CD4-positive, alpha-beta T cell treated with Interleukin-17A for 4 hours (primary cell): ENCODE measurements around the gene OR2D2.
"Not testable (repeated sequence)": the region's sequence is repeated elsewhere in the genome, so short reads cannot be mapped to it uniquely, and the experiment has no call there.

Experiments
- DNase-seq: peaks from one replicate; pipeline ENCODE4 v3.0.0-alpha.2; 2020; ENCODE audit warnings: mixed read lengths

The OR2D2 gene

GRCh38 chr11:6892400-6892799 is at the start of gene OR2D2:
Gene OR2D2, minus strand, starts transcription at chr11:6892500. Its CDS starts 0 bp downstream, at chr11:6892500.
- DNase-seq, result no peak

GRCh38 chr11:6941970-6942369 is 49.7 kb upstream of the OR2D2 start:
- DNase-seq, result no peak

GRCh38 chr11:6932145-6932544 is 39.8 kb upstream of the OR2D2 start:
- peak; percentile 16 for DNase-seq

GRCh38 chr11:6931146-6931713 is 38.9 kb upstream of the OR2D2 start:
- DNase-seq, result no peak

- DNase-seq, result no peak
Observed at GRCh38 chr11:6928916-6929315, 36.6 kb upstream of the OR2D2 start.

- no peak for DNase-seq
Observed at GRCh38 chr11:6927030-6927617, 34.8 kb upstream of the OR2D2 start.

- peak; percentile 56 for DNase-seq
Observed at GRCh38 chr11:6926208-6927029, 34.1 kb upstream of the OR2D2 start, which contains the start of gene ZNF215. Gene ZNF215, plus strand, starts transcription at chr11:6926426. Its CDS starts 5,847 bp downstream, at chr11:6932273.

- DNase-seq, result no peak
Observed at GRCh38 chr11:6925636-6926207, 33.4 kb upstream of the OR2D2 start.

- DNase-seq, result no peak
Observed at GRCh38 chr11:6925007-6925577, 32.8 kb upstream of the OR2D2 start.

GRCh38 chr11:6920702-6921101 is 28.4 kb upstream of the OR2D2 start, which contains the start of gene OR2D3:
Gene OR2D3, plus strand, starts transcription at chr11:6921002. Its CDS starts 0 bp downstream, at chr11:6921002.
- DNase-seq, result no peak

- no peak for DNase-seq
Observed at GRCh38 chr11:6919698-6920097, 27.4 kb upstream of the OR2D2 start.

GRCh38 chr11:6911948-6912347 is 19.6 kb upstream of the OR2D2 start:
- DNase-seq, result no peak

GRCh38 chr11:6911378-6911777 is 19.1 kb upstream of the OR2D2 start:
- DNase-seq, result no peak

- not testable (repeated sequence) for DNase-seq
Observed at GRCh38 chr11:6904804-6905203, 12.5 kb upstream of the OR2D2 start.

GRCh38 chr11:6900327-6900999 is 8.2 kb upstream of the OR2D2 start:
- no peak for DNase-seq

GRCh38 chr11:6898911-6899310 is 6.6 kb upstream of the OR2D2 start:
- DNase-seq, result no peak

GRCh38 chr11:6895010-6895409 is 2.7 kb upstream of the OR2D2 start:
- DNase-seq, result no peak

GRCh38 chr11:6894097-6894496 is 1.8 kb upstream of the OR2D2 start:
- DNase-seq, result no peak

GRCh38 chr11:6889835-6890234 is 2.5 kb downstream of the OR2D2 start:
- no peak for DNase-seq

- no peak for DNase-seq
Observed at GRCh38 chr11:6888830-6889229, 3.5 kb downstream of the OR2D2 start.

- DNase-seq, result not testable (repeated sequence)
Observed at GRCh38 chr11:6887711-6888110, 4.6 kb downstream of the OR2D2 start.

GRCh38 chr11:6882751-6883150 is 9.5 kb downstream of the OR2D2 start:
- no peak for DNase-seq

GRCh38 chr11:6876914-6877313 is 15.4 kb downstream of the OR2D2 start:
- DNase-seq, result no peak
